Measurements from ENCODE around the gene TNS2.
"Not testable (repeated sequence)": the region's sequence is repeated elsewhere in the genome, so short reads cannot be mapped to it uniquely, and the experiment has no call there.

Gene TNS2

GRCh38 chr12:53069621-53070410, 20.0 kb downstream of the TNS2 start:
- DNase-seq = no peak
- no peak for ATAC-seq

- DNase-seq = no peak
- ATAC-seq = no peak
Measured at GRCh38 chr12:53070877-53071492, 21.1 kb downstream of the TNS2 start.

GRCh38 chr12:53071591-53072551, 22.0 kb downstream of the TNS2 start:
- ATAC-seq (no peak), DNase-seq (no peak)

- ATAC-seq = no peak
- DNase-seq = no peak
Measured at GRCh38 chr12:53073881-53074280, 24.0 kb downstream of the TNS2 start.

GRCh38 chr12:53074283-53074998, 24.6 kb downstream of the TNS2 start:
- ATAC-seq = no peak
- DNase-seq = no peak

GRCh38 chr12:53074999-53075370, 25.1 kb downstream of the TNS2 start:
- DNase-seq = no peak
- ATAC-seq = no peak

GRCh38 chr12:53076461-53076860, 26.6 kb downstream of the TNS2 start:
- ATAC-seq (no peak), DNase-seq (no peak)

- no peak for DNase-seq
- ATAC-seq = no peak
Measured at GRCh38 chr12:53077030-53077429, 27.2 kb downstream of the TNS2 start.

- DNase-seq = peak; percentile 54
- ATAC-seq = peak; percentile 34
Measured at GRCh38 chr12:53078425-53079225, 28.8 kb downstream of the TNS2 start.

- ATAC-seq (peak; percentile 99), DNase-seq (peak; percentile 96)
Measured at GRCh38 chr12:53079226-53080117, 29.6 kb downstream of the TNS2 start, which contains the start of gene SPRYD3. TSS of gene SPRYD3 (minus strand) at chr12:53079390. CDS start at chr12:53079333, 57 bp downstream.

GRCh38 chr12:53082637-53083175, 32.8 kb downstream of the TNS2 start:
- ATAC-seq (no peak), DNase-seq (no peak)

GRCh38 chr12:53086361-53086760, 36.5 kb downstream of the TNS2 start:
- ATAC-seq (no peak), DNase-seq (no peak)

GRCh38 chr12:53090105-53090504, 40.2 kb downstream of the TNS2 start:
- ATAC-seq (no peak), DNase-seq (no peak)

- DNase-seq (no peak), ATAC-seq (no peak)
Measured at GRCh38 chr12:53090554-53090953, 40.7 kb downstream of the TNS2 start.

- DNase-seq = no peak
- ATAC-seq = no peak
Measured at GRCh38 chr12:53091756-53092155, 41.9 kb downstream of the TNS2 start.

GRCh38 chr12:53093777-53094393, 44.0 kb downstream of the TNS2 start:
- no peak for ATAC-seq
- no peak for DNase-seq

GRCh38 chr12:53094394-53094787, 44.5 kb downstream of the TNS2 start:
- no peak for DNase-seq
- ATAC-seq = no peak

- DNase-seq, ATAC-seq: not testable (repeated sequence)
Measured at GRCh38 chr12:53094796-53095595, 45.1 kb downstream of the TNS2 start.

- not testable (repeated sequence) for ATAC-seq, DNase-seq
Measured at GRCh38 chr12:53095596-53095895, 45.7 kb downstream of the TNS2 start.

Data from stimulated activated naive CD8-positive, alpha-beta T cell treated with anti-CD3 and anti-CD28 coated beads, Interleukin-15, Interleukin-2, amounts not matched to agents 100 U/mL and 50 U/mL, for 24 hours (primary cell).